PC-3 (cell line): Measurements from ENCODE around the gene BATF3.

Experiments used
- CTCF ChIP-seq: fragments of 300-600 bp; sonication (generic); conservative IDR thresholded peaks from 2 replicates; pipeline ENCODE4 v1.5.1; 2017; ENCODE audit warnings: antibody characterized with exemption, low read depth, mild to moderate bottlenecking, low read length
- EZH2 ChIP-seq: fragments of 300-600 bp; sonication (generic); IDR thresholded peaks from one replicate; pipeline ENCODE4 v1.6.1; 2017; ENCODE audit warnings: antibody characterized with exemption, mild to moderate bottlenecking, low read length; ENCODE audit not compliant: unreplicated experiment
- EZH2phosphoT487 ChIP-seq: fragments of 300-600 bp; sonication (generic); IDR thresholded peaks from 2 replicates; pipeline ENCODE4 v1.6.1; 2018; ENCODE audit warnings: mild to moderate bottlenecking, antibody characterized with exemption, low read length, borderline replicate concordance

DNA sequence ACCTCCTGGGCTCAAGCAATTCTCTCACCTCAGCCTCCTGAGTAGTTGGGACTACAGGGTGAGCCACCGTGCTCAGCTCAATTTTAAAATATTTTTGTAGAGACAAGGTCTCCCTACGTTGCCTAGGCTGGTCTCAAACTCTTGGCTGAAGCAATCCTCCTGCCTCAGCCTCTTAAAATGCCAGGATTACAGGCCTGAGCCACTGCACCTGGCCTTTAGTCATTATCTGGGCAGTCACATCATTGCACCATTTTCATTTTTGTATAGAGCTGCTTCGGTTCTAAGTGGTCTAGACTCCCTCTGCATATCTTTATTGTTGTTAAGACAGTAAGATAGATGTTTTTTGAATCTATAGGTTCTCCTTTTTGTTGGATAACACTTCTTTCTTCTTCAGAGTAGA lies 51.2 kb downstream of the BATF3 start:
- no peak for TF ChIP-seq EZH2
- no peak for TF ChIP-seq CTCF
- no peak for TF ChIP-seq EZH2phosphoT487
